C4-2B (cell line): ENCODE results near the gene GRAP2.
"Not testable (repeated sequence)": the region's sequence is repeated elsewhere in the genome, so short reads cannot be mapped to it uniquely, and the experiment has no call there.

Experiments used
- H3K27ac ChIP-seq: fragments of 450-650 bp; 2 replicates; pipeline ENCODE4 v1.5.1; 2017
- CTCF ChIP-seq: fragments of 450-650 bp; conservative IDR thresholded peaks from 2 replicates; pipeline ENCODE4 v1.5.1; 2017; ENCODE audit warnings: mild to moderate bottlenecking
- ZFX ChIP-seq: fragments of 450-650 bp; IDR thresholded peaks from 2 replicates; pipeline ENCODE4 v1.6.1; 2017

GRAP2 gene

GRCh38 chr22:39949964-39950737 is 49.3 kb downstream of the GRAP2 start:
- no peak overlapping the region for H3K27ac ChIP-seq
- TF ChIP-seq CTCF (no peak), ZFX (no peak)

- H3K27ac ChIP-seq: not testable (repeated sequence)
Measured at GRCh38 chr22:39951603-39952293, 50.9 kb downstream of the GRAP2 start.

GRCh38 chr22:39952347-39952746 is 51.5 kb downstream of the GRAP2 start:
- no peak for TF ChIP-seq ZFX
- no peak for TF ChIP-seq CTCF
- no peak overlapping the region for H3K27ac ChIP-seq

- no peak overlapping the region for H3K27ac ChIP-seq
Measured at GRCh38 chr22:39953101-39953500, 52.2 kb downstream of the GRAP2 start.

GRCh38 chr22:39954584-39955055 is 53.7 kb downstream of the GRAP2 start:
- H3K27ac ChIP-seq: no peak overlapping the region
- TF ChIP-seq ZFX (no peak), CTCF (no peak)

More at GRCh38 chr22:39953101-39953500, 52.2 kb downstream of the GRAP2 start:
- TF ChIP-seq CTCF: no peak
- TF ChIP-seq ZFX: no peak

- TF ChIP-seq ZFX (no peak), CTCF (no peak)
- H3K27ac ChIP-seq: no peak overlapping the region
Measured at GRCh38 chr22:39955675-39956074, 54.8 kb downstream of the GRAP2 start.

- TF ChIP-seq ZFX (no peak), CTCF (no peak)
Measured at GRCh38 chr22:39956932-39957664, 56.2 kb downstream of the GRAP2 start.

More at GRCh38 chr22:39956932-39957664, 56.2 kb downstream of the GRAP2 start:
- no peak overlapping the region for H3K27ac ChIP-seq
